ENCODE data around the gene RERE.
A peak's percentile ranks its signal among the peaks of the same experiment; 100 is the strongest.

The RERE gene

GRCh38 chr1:8370046-8370881 is 447.2 kb downstream of the RERE start:
- TF ChIP-seq, protein P1, sequence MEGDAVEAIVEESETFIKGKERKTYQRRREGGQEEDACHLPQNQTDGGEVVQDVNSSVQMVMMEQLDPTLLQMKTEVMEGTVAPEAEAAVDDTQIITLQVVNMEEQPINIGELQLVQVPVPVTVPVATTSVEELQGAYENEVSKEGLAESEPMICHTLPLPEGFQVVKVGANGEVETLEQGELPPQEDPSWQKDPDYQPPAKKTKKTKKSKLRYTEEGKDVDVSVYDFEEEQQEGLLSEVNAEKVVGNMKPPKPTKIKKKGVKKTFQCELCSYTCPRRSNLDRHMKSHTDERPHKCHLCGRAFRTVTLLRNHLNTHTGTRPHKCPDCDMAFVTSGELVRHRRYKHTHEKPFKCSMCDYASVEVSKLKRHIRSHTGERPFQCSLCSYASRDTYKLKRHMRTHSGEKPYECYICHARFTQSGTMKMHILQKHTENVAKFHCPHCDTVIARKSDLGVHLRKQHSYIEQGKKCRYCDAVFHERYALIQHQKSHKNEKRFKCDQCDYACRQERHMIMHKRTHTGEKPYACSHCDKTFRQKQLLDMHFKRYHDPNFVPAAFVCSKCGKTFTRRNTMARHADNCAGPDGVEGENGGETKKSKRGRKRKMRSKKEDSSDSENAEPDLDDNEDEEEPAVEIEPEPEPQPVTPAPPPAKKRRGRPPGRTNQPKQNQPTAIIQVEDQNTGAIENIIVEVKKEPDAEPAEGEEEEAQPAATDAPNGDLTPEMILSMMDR (conservative IDR thresholded peaks at IDR 0.05), result no peak
- no peak for TF ChIP-seq ZFX (IDR thresholded peaks at IDR 0.05)
- no peak overlapping the region for H3K27ac ChIP-seq

GRCh38 chr1:8368956-8369639 is 448.3 kb downstream of the RERE start:
- TF ChIP-seq, protein P1 (conservative IDR thresholded peaks at IDR 0.05), result no peak
- TF ChIP-seq ZFX (IDR thresholded peaks at IDR 0.05), result no peak
- H3K27ac ChIP-seq, result no peak overlapping the region

DNA sequence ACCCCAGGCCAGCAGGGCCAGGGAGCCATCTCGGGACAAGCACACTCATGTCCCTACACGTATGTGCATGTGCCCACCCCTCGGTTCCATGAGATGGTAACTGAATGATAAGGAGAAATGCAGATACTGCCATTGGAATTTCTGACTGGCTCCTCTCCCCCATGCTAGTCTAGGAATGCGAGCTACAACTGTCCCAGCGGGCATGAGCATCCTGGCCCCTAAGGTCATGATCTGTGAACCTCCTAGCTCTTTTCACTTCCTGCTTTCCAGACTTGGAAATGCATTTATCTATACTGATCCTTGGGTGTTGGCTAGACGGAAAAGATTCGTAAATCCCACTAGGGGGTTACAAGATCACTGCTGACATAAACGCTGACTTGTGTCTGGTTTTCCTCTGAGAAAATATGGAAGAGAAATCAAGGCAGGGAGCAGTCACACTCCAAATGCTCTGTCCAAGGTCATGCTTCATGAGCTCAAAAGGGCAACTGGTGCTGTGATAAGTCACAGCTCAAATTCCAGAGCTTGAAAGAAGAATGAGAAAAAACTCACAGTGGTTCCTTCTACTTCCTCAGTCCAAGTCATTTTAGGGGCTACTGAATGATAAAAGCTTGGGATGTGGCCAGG is 449.8 kb downstream of the RERE start:
- no peak overlapping the region for H3K27ac ChIP-seq
- no peak for TF ChIP-seq ZFX (IDR thresholded peaks at IDR 0.05)
- TF ChIP-seq, protein P1 (conservative IDR thresholded peaks at IDR 0.05), result no peak

DNA sequence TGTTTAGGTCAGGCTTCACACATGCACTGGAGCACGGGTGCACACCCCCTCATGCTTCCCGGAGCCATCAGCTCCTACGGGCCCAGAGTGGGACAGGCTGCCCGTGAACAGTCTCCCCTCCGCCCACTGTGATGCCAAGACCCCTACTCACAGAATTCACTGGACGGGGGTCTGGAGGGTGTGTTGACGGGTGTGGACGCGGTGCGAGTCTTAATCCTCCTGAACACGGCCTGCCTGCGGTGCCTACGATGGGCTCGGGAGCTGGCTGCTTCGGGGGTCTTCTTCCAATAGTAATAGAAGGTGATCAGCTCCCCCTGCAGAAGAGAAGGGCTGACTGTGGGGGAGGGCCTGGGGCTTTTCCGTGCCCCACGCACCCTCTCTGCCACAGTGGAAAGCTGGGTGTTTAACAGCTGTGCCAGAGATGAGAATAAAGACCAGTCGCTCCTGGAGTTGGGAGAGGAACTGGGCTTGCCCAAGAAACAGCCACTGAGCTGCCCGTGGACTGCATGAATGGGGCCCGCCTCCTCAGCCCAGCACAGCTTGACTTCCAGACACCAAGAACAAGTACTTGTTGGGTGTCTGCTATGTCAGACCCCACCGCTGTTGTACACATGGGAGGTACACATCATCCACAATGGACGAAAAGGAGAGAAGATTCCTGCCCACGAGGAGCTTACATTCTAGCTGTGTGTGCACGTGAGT is 451.6 kb downstream of the RERE start:
- no peak for TF ChIP-seq ZFX (IDR thresholded peaks at IDR 0.05)
- TF ChIP-seq, protein P1 (conservative IDR thresholded peaks at IDR 0.05), result no peak
- H3K27ac ChIP-seq, result no peak overlapping the region

- peak overlapping the region; percentile 58 for H3K27ac ChIP-seq
- TF ChIP-seq ZFX (IDR thresholded peaks at IDR 0.05), result no peak
- TF ChIP-seq, protein P1 (conservative IDR thresholded peaks at IDR 0.05), result no peak
Measured at GRCh38 chr1:8364528-8365442, 452.7 kb downstream of the RERE start.

GRCh38 chr1:8363767-8364301 is 453.6 kb downstream of the RERE start:
- H3K27ac ChIP-seq, result peak overlapping the region; percentile 58
- no peak for TF ChIP-seq ZFX (IDR thresholded peaks at IDR 0.05)
- TF ChIP-seq, protein P1 (conservative IDR thresholded peaks at IDR 0.05), result no peak

Measured in C4-2B (cell line).